Endothelial cell of umbilical vein (primary cell): ENCODE results near the gene NRG3.

ENCODE experiments used
- POLR2A ChIP-seq: IDR thresholded peaks from 2 replicates; pipeline ENCODE4 v1.6.1; 2012; ENCODE audit warnings: low read depth, mild to moderate bottlenecking, control low read depth, low read length
- POLR2AphosphoS5 ChIP-seq: IDR thresholded peaks from 2 replicates; pipeline ENCODE4 v1.6.1; 2012; ENCODE audit warnings: low read depth, mild to moderate bottlenecking, control low read depth, low read length, moderate library complexity; ENCODE audit not compliant: insufficient read depth
- TF ChIP-seq, protein P1 (sequence below), 2 donors: IDR thresholded peaks; 1 replicate in 1 of 2; 2 replicates in 1 of 2; pipeline ENCODE4 v1.5.1; 2011; ENCODE audit warnings: low read length in 2 of 2, mild to moderate bottlenecking in 2 of 2, moderate library complexity in 2 of 2, control low read depth in 1 of 2, inconsistent platforms in 1 of 2, low read depth in 1 of 2; ENCODE audit not compliant: insufficient read depth in 1 of 2; ENCODE audit errors: extremely low read depth in 1 of 2

DNA sequence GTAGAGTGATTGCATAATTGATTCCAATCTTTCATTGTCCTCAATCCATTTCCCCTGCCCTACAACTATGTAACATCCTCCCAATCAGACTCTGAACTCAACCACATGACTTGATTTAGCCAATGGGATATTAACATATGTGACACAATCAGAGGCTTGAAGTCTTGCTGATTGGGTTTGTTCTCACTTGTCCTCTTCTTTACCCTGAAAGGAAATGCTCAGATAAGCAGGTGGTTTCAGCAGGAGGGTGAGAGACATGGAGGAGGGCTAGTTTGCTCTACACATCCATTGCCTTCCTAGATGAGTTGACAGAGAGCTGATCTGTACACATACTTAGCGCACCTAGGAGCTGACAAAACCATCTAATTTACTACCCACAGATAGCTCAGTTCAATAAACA, 669.4 kb downstream of the NRG3 start:
- TF ChIP-seq, protein P1, sequence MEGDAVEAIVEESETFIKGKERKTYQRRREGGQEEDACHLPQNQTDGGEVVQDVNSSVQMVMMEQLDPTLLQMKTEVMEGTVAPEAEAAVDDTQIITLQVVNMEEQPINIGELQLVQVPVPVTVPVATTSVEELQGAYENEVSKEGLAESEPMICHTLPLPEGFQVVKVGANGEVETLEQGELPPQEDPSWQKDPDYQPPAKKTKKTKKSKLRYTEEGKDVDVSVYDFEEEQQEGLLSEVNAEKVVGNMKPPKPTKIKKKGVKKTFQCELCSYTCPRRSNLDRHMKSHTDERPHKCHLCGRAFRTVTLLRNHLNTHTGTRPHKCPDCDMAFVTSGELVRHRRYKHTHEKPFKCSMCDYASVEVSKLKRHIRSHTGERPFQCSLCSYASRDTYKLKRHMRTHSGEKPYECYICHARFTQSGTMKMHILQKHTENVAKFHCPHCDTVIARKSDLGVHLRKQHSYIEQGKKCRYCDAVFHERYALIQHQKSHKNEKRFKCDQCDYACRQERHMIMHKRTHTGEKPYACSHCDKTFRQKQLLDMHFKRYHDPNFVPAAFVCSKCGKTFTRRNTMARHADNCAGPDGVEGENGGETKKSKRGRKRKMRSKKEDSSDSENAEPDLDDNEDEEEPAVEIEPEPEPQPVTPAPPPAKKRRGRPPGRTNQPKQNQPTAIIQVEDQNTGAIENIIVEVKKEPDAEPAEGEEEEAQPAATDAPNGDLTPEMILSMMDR (IDR thresholded peaks at IDR 0.05; ENCODE audit: extremely low read depth in 1 of 2, insufficient read depth in 1 of 2, low read depth in 1 of 2, low read length in 2 of 2): no peak
- TF ChIP-seq POLR2AphosphoS5 (no peak), POLR2A (no peak)
